ENCODE results near the gene DBN1. TPM values are rescaled to one million over a fixed set of nuclear protein-coding genes. Genes with fewer than 3 reads are reported as not detected.
A peak's percentile ranks its signal among the peaks of the same experiment; 100 is the strongest.
"Not testable (repeated sequence)": the region's sequence is repeated elsewhere in the genome, so short reads cannot be mapped to it uniquely, and the experiment has no call there.

DBN1 gene
- total RNA-seq, 1 donor from 2014 or later: 369 TPM

DNA sequence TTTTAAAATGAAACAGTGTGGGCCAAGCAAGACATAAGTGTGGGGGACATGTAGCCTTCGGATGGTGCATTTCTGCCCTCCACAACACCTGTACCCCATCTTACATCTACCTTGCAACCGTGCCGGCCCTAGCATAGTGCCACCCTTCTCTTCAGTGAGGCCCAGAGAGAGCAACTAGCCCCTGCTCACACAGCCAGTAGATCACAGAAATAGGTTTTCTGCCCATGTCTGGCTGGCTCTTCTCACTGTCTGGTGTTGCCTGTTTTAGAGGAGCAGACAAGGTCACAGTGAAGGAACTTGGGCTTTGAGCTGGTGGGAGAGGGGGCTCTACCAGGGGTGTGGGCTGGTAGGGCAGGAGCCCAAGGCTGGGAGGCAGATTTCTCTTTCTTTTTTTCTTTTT is 12.8 kb upstream of the DBN1 start:
- no peak overlapping the region for H3K27ac Mint-ChIP-seq
- no peaks in the 10 kb centered on the region for H3K9me3 Mint-ChIP-seq
- no peaks in the 10 kb centered on the region for H3K27me3 Mint-ChIP-seq (ENCODE audit: low read depth)
- peaks cover 44% of the 10 kb centered on the region for H3K36me3 Mint-ChIP-seq
- H3K4me1 Mint-ChIP-seq: peaks cover 18% of the 10 kb centered on the region
- DNase-seq (ENCODE audit: low spot score in 2 of 2, unreplicated experiment in 2 of 2): no peak
- TF ChIP-seq, protein P1, sequence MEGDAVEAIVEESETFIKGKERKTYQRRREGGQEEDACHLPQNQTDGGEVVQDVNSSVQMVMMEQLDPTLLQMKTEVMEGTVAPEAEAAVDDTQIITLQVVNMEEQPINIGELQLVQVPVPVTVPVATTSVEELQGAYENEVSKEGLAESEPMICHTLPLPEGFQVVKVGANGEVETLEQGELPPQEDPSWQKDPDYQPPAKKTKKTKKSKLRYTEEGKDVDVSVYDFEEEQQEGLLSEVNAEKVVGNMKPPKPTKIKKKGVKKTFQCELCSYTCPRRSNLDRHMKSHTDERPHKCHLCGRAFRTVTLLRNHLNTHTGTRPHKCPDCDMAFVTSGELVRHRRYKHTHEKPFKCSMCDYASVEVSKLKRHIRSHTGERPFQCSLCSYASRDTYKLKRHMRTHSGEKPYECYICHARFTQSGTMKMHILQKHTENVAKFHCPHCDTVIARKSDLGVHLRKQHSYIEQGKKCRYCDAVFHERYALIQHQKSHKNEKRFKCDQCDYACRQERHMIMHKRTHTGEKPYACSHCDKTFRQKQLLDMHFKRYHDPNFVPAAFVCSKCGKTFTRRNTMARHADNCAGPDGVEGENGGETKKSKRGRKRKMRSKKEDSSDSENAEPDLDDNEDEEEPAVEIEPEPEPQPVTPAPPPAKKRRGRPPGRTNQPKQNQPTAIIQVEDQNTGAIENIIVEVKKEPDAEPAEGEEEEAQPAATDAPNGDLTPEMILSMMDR (IDR thresholded peaks at IDR 0.05; ENCODE audit: unreplicated experiment): no peak
- H3K4me3 Mint-ChIP-seq: no peak overlapping the region

DNA sequence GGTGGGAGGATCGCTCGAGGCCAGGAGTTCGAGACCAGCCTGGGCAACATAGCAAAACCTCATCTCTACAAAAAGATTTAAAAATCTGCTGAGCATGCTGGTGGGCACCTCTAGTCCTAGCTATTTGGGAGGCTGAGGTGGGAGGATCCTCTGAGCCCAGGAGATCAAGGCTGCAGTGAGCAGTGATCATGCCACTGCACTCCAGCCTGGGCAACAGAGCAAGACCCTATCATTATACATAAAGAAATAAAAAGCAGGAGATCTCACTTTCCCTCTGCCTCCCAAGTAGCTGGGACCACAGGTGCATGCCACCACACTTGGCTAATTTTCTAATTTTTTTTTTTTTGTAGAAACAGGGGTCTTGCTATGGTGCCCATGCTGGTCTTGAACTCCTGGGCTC is 12.3 kb upstream of the DBN1 start:
- DNase-seq (ENCODE audit: low spot score in 2 of 2, unreplicated experiment in 2 of 2); H3K9me3 Mint-ChIP-seq; H3K27me3 Mint-ChIP-seq (ENCODE audit: low read depth); H3K4me3 Mint-ChIP-seq: not testable (repeated sequence)
- peaks cover 42% of the 10 kb centered on the region for H3K36me3 Mint-ChIP-seq
- peaks cover 16% of the 10 kb centered on the region for H3K4me1 Mint-ChIP-seq
- H3K27ac Mint-ChIP-seq: peak overlapping the region; percentile 43

DNA sequence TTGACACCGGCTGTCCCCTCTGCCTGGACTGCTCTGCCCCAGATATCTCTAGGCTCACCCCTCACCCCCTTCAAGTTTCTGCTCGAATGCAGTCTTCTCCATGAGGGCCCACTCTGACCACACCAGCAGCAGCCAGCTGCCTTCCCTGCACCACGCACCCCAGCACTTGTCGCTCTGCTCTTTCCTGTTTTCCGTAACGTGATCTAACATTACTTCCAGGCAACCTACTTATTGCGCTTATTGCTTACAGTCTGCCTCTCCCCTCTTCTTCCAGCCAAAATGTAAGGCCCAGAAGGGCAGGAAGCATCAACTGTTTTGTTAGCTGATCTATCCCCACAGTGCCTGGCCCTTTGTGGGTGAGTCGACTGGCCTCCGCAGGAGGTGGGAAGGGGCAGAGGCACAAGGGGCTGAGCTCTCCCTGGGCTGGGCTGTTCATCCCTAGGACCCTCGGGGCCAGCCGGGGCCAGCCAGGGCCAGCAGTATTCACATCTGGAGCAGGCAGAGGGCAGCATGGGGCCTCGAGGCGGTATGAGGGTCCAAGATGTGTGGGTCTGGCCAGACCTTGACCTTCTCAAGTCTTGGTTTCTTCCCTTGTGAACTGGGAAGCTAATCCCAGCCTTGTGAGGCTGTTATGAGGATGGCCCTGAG is 11.6 kb upstream of the DBN1 start:
- Mint-ChIP-seq H3K4me3 (no peak overlapping the region), H3K9me3 (no peaks in the 10 kb centered on the region), H3K27ac (peak overlapping the region; percentile 43), H3K27me3 (ENCODE audit: low read depth) (no peaks in the 10 kb centered on the region), H3K4me1 (peaks cover 16% of the 10 kb centered on the region), H3K36me3 (peaks cover 42% of the 10 kb centered on the region)
- TF ChIP-seq, protein P1 (IDR thresholded peaks at IDR 0.05; ENCODE audit: unreplicated experiment): no peak
- no peak for DNase-seq (ENCODE audit: low spot score in 2 of 2, unreplicated experiment in 2 of 2)

DNA sequence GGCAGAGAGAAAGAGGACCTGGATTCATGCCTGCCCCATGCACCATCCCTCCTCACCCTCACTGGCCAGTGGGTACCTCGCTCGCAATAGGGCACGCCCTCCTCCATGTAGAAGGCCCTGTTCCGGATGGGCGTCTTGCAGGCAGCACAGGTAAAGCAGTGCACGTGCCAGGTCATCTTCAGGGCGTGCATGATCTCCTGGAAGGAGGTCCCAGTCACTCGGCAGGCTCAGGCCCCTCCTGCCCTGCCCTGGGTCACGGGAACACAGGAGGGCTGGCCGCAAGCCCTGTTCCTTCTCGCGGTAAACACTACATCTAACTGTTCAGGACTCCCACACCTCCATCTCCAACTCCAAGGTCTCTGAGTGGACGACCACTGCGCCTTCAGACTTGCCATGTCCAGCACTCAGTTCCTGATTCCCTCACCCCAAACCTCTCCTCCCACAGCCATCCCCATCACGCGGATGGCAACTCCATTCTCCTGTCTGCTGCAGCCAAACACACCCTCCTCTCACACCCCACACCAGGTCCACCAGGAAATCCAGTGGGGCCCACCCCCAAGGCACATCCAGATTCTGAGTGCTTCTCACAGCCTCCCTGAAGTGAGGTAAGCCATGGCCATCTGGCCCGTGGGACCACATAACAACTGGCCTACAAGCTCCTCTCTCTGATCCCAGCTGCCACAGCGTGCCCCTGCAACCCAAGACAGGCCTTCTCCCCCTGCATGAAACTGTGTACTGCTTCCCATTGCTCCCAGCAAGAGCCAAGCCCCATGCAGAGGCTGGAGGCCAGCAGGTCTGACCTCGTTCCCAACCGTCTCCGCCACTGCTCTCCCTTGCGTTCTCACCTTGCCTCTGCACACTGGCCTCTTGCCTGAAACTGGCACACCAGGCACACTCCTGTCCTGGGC is 10.8 kb upstream of the DBN1 start:
- H3K36me3 Mint-ChIP-seq: peaks cover 42% of the 10 kb centered on the region
- TF ChIP-seq, protein P1 (IDR thresholded peaks at IDR 0.05; ENCODE audit: unreplicated experiment): no peak
- DNase-seq (ENCODE audit: low spot score in 2 of 2, unreplicated experiment in 2 of 2): no peak
- H3K27me3 Mint-ChIP-seq (ENCODE audit: low read depth): no peaks in the 10 kb centered on the region
- H3K27ac Mint-ChIP-seq: peak overlapping the region; percentile 63
- H3K4me3 Mint-ChIP-seq: no peak overlapping the region
- H3K9me3 Mint-ChIP-seq: no peaks in the 10 kb centered on the region
- H3K4me1 Mint-ChIP-seq: peaks cover 21% of the 10 kb centered on the region

DNA sequence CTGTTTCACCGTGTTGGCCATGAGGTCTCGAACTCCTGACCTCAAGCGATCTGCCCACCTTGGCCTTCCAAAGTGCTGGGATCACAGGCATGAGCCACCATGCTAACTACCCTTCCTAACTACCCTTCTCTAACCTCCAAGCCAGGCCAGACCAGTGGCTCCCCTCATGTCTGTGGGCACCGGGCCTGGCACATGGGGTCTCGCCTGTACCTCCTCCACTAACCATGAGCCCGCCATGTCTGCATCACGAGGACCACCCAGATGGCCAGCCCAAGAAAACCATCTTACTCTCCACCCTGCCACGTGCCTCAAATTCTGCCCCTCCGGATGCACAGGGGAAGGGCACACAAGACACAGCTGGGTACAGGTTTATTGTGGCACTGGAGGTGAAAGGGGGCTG is 9.6 kb upstream of the DBN1 start:
- H3K4me3 Mint-ChIP-seq: no peak overlapping the region
- H3K36me3 Mint-ChIP-seq: peaks cover 36% of the 10 kb centered on the region
- no peaks in the 10 kb centered on the region for H3K9me3 Mint-ChIP-seq
- peaks cover 28% of the 10 kb centered on the region for H3K4me1 Mint-ChIP-seq
- TF ChIP-seq, protein P1 (IDR thresholded peaks at IDR 0.05; ENCODE audit: unreplicated experiment): no peak
- DNase-seq (ENCODE audit: low spot score in 2 of 2, unreplicated experiment in 2 of 2): no peak
- peak overlapping the region; percentile 25 for H3K27ac Mint-ChIP-seq
- H3K27me3 Mint-ChIP-seq (ENCODE audit: low read depth): no peaks in the 10 kb centered on the region

DNA sequence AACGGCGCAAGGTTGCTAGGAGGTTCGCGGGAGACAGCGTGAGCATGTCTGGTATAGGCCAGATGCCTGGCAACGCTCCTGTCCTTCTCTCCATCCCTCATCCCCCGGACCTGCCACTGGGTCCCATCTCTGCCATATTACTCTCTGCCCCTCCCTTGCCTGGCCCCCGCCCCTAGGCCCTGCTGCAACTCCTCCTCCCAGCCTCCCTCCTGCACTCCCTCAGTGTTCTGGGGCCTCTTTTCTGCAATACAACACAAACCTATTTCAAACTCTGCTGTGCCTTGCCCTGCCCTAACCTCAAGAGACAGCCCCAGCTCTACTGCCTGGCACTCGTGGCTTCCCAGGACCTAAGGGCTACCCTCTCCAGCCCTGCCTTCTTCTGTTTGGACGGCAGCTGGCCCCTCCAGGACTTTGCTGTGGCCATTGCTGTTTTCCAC is 8.9 kb upstream of the DBN1 start:
- TF ChIP-seq, protein P1 (IDR thresholded peaks at IDR 0.05; ENCODE audit: unreplicated experiment): no peak
- peak overlapping the region; percentile 34 for H3K27ac Mint-ChIP-seq
- no peak for DNase-seq (ENCODE audit: low spot score in 2 of 2, unreplicated experiment in 2 of 2)
- H3K4me3 Mint-ChIP-seq: no peak overlapping the region
- H3K4me1 Mint-ChIP-seq: peaks cover 28% of the 10 kb centered on the region
- peaks cover 32% of the 10 kb centered on the region for H3K36me3 Mint-ChIP-seq
- no peaks in the 10 kb centered on the region for H3K9me3 Mint-ChIP-seq
- H3K27me3 Mint-ChIP-seq (ENCODE audit: low read depth): no peaks in the 10 kb centered on the region
